Islet precursor cell (in vitro differentiated cells): ENCODE results near the gene CST2.
"Not testable (repeated sequence)": the region's sequence is repeated elsewhere in the genome, so short reads cannot be mapped to it uniquely, and the experiment has no call there.

Experiments
- DNase-seq: peaks from one replicate; pipeline ENCODE4 v3.0.0-alpha.2; 2018

Gene CST2

GRCh38 chr20:23800865-23801264, 25.7 kb downstream of the CST2 start:
- no peak for DNase-seq

GRCh38 chr20:23799216-23799847, 27.2 kb downstream of the CST2 start:
- peak; percentile 64 for DNase-seq

- no peak for DNase-seq
Observed at GRCh38 chr20:23795526-23795925, 31.0 kb downstream of the CST2 start.

- no peak for DNase-seq
Observed at GRCh38 chr20:23794841-23795240, 31.7 kb downstream of the CST2 start.

- DNase-seq, result no peak
Observed at GRCh38 chr20:23794065-23794464, 32.5 kb downstream of the CST2 start.

- DNase-seq, result no peak
Observed at GRCh38 chr20:23783447-23783846, 43.1 kb downstream of the CST2 start.

- peak; percentile 69 for DNase-seq
Observed at GRCh38 chr20:23782366-23782983, 44.1 kb downstream of the CST2 start.

- not testable (repeated sequence) for DNase-seq
Observed at GRCh38 chr20:23778676-23779075, 47.9 kb downstream of the CST2 start.

- not testable (repeated sequence) for DNase-seq
Observed at GRCh38 chr20:23777380-23777779, 49.1 kb downstream of the CST2 start.

- DNase-seq, result peak; percentile 50
Observed at GRCh38 chr20:23776067-23776771, 50.3 kb downstream of the CST2 start.

- DNase-seq, result peak; percentile 54
Observed at GRCh38 chr20:23774081-23774480, 52.4 kb downstream of the CST2 start.
